ENCODE results near the gene KCNK17.

Gene KCNK17

DNA sequence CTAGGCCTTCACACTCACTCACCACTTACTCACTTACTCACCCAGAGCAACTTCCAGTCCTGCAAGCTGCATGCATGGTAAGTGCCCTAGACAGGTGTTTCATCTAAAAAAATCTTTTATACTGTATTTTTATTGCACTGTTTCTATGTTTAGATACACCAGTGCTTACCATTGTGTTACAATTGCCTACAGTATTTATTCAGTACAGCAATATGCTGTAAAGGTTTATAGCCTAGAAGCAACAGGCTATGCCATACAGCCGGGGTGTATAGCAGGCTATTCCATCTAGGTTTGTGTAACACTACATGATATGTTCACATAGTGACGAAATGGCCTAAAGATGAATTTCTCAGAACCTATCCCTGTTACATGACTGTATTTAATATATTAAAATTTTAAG, 47.8 kb downstream of the KCNK17 start:
- DNase-seq, result peak; percentile 27

DNA sequence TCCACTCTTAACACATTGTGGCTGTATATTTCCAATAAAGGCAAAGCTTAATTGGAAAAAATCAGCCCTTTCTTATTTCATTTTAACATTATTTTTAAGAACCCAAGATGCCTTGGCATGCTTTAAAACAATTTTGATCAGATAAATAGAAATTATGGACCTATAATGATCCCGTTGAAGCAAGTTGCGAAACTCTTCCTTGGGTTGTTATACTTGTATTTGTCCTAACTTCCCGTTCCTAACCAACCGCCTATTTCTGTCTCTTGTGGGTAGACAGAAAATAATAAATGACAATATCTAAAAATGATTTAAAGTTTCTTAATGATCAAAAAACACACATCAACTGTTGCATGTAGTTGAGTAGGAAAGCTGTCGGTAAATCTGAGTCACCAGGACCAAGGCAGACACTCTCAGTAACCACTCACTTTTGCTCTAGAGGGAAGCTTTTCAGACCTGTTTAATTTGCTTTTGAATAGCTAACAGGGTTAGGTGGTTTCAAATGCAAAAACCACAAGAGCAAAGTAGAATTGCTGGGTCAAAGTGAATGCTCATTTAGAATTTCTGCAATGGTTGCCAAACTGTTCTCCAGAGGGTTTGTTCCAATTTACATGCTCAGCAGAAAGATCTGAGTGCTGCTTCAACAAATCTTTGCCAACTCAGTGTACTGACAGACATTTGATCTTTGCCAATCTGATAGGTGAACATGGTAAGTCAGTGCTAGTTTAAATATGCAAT, 50.7 kb downstream of the KCNK17 start:
- DNase-seq, result no peak

GRCh38 chr6:39261751-39262150, 52.5 kb downstream of the KCNK17 start:
- DNase-seq, result no peak

DNA sequence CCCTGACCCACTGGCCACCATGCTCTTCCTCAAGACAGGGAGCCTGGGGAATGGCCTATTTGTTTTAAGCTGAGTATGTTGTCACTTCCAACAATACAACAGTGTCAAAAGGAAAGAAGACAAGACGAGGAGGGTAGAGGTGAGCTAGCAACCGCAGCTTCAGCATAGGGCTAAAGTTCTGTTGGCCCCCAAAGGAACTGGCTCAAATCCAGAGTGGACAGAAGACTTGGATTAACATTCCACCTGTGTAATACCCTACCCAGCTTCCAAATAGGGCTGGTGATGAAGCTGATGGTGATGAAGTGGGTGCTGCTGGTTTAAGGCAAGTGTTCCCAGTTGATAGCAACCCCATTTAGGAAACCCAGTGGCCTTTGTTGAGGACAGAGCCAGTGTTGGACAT, 53.3 kb downstream of the KCNK17 start:
- no peak for DNase-seq

- DNase-seq, result no peak
Measured at GRCh38 chr6:39260456-39260855, 53.8 kb downstream of the KCNK17 start.

- no peak for DNase-seq
Measured at GRCh38 chr6:39256294-39256940, 57.8 kb downstream of the KCNK17 start.

DNA sequence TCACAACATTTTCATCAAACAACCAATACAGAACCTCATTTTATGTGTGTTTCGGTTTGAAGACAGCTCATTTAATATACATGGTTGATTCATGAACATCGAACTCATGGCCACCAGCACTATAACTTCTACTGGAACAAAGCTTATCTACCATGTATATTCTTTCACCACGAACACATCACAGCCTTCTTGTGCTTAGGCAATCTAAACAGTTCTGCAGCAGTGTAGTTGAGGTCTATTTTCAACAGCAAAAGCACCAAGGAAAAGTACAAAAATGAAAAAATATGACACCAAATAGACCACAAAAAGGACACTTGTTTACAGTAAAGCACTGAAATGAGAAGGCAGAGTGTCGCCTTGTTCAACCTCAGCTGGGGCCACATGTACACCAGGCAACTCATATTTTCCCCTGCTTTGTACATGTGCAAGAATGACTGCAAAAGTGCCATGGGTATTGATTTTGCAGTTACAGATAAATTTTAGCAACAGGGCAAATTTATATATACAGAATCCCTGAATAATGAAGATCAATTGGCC, 59.2 kb downstream of the KCNK17 start:
- no peak for DNase-seq

DNA sequence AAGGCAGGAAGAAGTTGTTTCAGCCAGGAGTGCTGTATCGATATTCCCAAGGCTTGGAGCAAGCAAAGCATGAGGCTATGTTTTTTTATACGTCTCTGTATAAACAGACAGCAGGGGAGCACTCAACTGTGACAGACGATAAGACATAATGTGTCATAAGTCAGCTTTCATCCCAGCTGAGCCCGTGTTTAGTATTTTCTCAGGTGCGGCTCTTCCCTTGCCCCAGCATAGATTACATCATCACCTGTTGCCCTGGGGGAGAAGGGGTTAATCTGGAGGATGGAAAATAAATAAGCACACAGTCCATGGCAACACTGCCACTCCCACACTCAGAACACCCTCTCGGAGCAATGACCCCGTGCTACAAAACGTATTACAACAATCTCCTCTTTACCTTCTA, 62.8 kb downstream of the KCNK17 start:
- DNase-seq, result peak; percentile 95

- no peak for DNase-seq
Measured at GRCh38 chr6:39250507-39250906, 63.7 kb downstream of the KCNK17 start.

DNA sequence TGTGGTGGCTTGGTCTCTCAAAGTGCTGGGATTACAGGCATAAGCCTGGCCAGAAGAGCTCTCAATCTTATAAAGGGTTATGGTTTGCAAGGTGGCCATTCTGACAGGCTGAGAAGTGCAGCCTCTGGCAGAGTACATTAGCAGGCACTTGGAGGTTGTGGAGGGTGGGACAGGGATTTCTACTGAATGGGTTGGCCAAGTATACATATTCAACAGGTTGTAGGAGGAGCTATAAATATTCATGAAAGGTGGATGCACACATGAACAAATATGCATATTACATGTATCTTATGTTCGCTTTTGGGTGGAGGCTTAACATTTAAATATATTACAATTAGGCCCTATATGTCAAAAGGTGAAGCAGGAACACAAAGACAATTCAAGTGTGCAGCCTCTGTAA, 64.9 kb downstream of the KCNK17 start:
- DNase-seq, result no peak
